GM18907 (cell line): ENCODE measurements around the gene DISP3.
"Not testable (repeated sequence)": the region's sequence is repeated elsewhere in the genome, so short reads cannot be mapped to it uniquely, and the experiment has no call there.

Experiments used
- ATAC-seq: cut with Tn5 transposase; IDR thresholded peaks from one replicate; pipeline ENCODE4 v1.9.1; 2021; ENCODE audit warnings: mild to moderate bottlenecking, moderate library complexity; ENCODE audit not compliant: unreplicated experiment

The DISP3 gene

GRCh38 chr1:11571906-11572616 lies 93.1 kb downstream of the DISP3 start:
- ATAC-seq, result no peak

GRCh38 chr1:11573116-11573692 lies 94.2 kb downstream of the DISP3 start:
- ATAC-seq, result no peak

DNA sequence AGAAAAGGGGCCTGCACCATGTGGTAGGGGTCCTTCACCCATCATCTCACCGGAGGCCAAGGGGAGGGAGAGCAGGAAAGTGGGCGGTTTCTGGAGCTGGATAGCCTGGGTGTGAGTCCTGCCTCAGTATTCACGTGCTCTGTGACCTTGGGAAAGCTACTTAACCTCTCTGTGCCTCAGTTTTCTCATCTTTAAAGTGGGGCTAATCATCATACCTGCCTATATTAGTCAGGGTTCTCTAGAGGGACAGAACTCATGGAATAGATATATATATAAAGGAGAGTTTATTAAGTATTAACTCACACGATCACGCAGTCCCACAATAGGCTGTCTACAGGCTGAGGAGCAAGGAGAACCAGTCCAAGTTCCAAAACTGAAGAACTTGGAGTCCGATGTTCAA lies 96.6 kb downstream of the DISP3 start:
- ATAC-seq, result no peak

DNA sequence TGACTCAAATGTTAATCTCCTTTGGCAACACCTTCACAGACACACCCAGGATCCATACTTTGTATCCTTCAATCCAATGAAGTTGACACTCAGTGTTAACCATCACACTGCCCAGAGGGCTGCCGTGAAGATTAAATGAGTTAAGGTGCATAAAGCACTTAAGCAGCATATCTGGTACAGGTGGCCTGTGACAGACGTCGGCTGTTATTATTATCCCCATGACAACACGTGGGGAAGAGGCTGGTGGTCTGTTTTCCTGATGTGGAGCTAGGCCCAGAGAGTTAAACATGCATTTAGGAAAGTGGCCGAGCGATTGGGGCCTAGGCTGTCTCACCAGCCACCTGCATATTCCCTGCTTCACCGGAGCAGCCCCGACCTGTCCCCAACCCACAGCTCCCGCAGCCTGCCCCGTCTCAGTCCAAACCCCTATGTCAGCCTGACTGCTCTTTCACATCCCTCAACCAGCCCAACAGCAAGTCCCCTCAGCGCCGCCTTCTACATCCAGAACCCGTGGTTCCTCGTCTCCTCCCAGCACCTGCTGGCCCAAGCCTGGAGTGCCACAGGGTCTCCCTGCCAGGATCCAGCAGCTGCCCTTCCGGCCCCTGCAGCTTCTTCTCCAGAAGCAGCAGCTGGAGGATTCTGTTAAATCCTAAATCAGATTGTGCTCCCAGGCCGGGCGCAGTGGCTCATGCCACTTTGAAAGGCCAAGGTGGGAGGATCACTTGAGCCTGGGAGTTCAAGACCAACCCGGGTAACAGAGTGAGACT lies 97.3 kb downstream of the DISP3 start:
- no peak for ATAC-seq

GRCh38 chr1:11578004-11578403 lies 99.0 kb downstream of the DISP3 start:
- no peak for ATAC-seq

- ATAC-seq, result no peak
These were observed 100.6 kb downstream of the DISP3 start for GRCh38 chr1:11579506-11579905.

- not testable (repeated sequence) for ATAC-seq
These were observed 101.1 kb downstream of the DISP3 start for GRCh38 chr1:11580049-11580448.

DNA sequence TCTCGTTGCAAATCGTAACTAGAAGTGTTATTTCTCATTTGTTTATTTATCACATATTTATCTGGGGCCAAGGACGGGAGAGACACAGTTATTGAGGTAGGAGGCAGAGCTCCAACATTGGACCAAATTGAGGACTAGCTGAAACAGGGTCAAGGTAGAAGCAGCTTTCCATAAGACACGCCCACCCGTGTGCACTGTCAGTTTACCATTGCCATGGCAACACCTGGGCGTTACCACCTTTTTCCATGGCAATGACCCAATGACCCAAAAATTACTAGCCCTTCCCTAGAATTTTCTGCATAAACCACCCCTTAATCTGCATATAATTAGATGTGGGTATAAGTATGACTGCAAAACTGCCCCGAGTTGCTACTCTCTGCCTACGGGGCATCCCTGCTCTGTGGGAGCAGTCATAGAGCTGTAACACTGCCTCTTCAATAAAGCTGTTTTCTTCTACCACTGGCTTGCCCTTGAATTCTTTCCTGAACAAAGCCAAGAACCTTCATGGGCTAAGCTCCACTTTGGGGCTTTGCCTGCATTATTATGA lies 102.6 kb downstream of the DISP3 start:
- no peak for ATAC-seq

DNA sequence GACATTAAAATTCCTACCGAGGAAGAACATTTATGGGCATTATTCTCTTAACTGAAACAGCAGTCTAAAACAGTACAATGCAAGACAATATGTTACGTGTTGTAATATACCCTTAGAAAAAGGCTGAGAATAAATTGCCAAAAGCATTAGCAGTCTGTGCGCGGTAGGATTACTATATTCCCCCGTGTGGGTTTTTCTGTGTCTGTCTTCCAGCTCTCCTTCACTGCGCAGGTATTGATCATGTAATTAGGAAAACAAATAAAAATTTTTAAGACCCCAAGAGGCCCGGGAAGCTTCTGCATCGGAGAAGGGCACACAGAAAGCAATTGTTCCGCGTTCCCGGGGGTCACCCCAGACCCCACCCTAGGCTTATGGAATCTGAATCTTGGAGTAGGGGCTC lies 106.4 kb downstream of the DISP3 start:
- ATAC-seq, result no peak
